HEK293T (cell line): ENCODE measurements around the gene KCNJ4.
"Not testable (repeated sequence)": the region's sequence is repeated elsewhere in the genome, so short reads cannot be mapped to it uniquely, and the experiment has no call there.

Experiments
- ARNT ChIP-seq: fragments of 450-650 bp; IDR thresholded peaks from 2 replicates; pipeline ENCODE4 v1.6.1; 2017; ENCODE audit warnings: mild to moderate bottlenecking
- BHLHE40 ChIP-seq: fragments of 450-650 bp; IDR thresholded peaks from 2 replicates; pipeline ENCODE4 v1.6.1; 2016; ENCODE audit warnings: mild to moderate bottlenecking, moderate library complexity, borderline replicate concordance
- CTBP1 ChIP-seq: fragments of 450-650 bp; IDR thresholded peaks from 2 replicates; pipeline ENCODE4 v1.6.1; 2016; ENCODE audit warnings: borderline replicate concordance
- ELF4 ChIP-seq: fragments of 450-650 bp; IDR thresholded peaks from 2 replicates; pipeline ENCODE4 v1.6.1; 2017; ENCODE audit warnings: antibody characterized with exemption
- FOXA1 ChIP-seq: fragments of 450-650 bp; IDR thresholded peaks from 2 replicates; pipeline ENCODE4 v1.6.1; 2016; ENCODE audit warnings: mild to moderate bottlenecking
- FOXK2 ChIP-seq: fragments of 450-650 bp; IDR thresholded peaks from 2 replicates; pipeline ENCODE4 v1.6.1; 2016; ENCODE audit warnings: mild to moderate bottlenecking
- FOXM1 ChIP-seq: fragments of 450-650 bp; IDR thresholded peaks from 2 replicates; pipeline ENCODE4 v1.6.1; 2017; ENCODE audit warnings: mild to moderate bottlenecking, borderline replicate concordance
- HDGF ChIP-seq: fragments of 450-650 bp; IDR thresholded peaks from 2 replicates; pipeline ENCODE4 v1.6.1; 2017; ENCODE audit warnings: antibody characterized with exemption, borderline replicate concordance
- NFRKB ChIP-seq: fragments of 450-650 bp; IDR thresholded peaks from 2 replicates; pipeline ENCODE4 v1.6.1; 2016; ENCODE audit warnings: mild to moderate bottlenecking, moderate library complexity
- PKNOX1 ChIP-seq: fragments of 450-650 bp; IDR thresholded peaks from 2 replicates; pipeline ENCODE4 v1.6.1; 2016
- SP1 ChIP-seq: fragments of 450-650 bp; IDR thresholded peaks from 2 replicates; pipeline ENCODE4 v1.6.1; 2017
- SUZ12 ChIP-seq: fragments of 450-650 bp; IDR thresholded peaks from 2 replicates; pipeline ENCODE4 v1.6.1; 2016; ENCODE audit warnings: mild to moderate bottlenecking
- TARDBP ChIP-seq: fragments of 450-650 bp; IDR thresholded peaks from 2 replicates; pipeline ENCODE4 v1.6.1; 2016
- ZNF384 ChIP-seq: fragments of 450-650 bp; IDR thresholded peaks from 2 replicates; pipeline ENCODE4 v1.6.1; 2016

GRCh38 chr22:38395944-38396343 lies 59.1 kb downstream of the KCNJ4 start:
- TF ChIP-seq SUZ12, ZNF384, ELF4, BHLHE40, PKNOX1, FOXM1, SP1, TARDBP, HDGF, NFRKB, FOXA1, ARNT, CTBP1, FOXK2: not testable (repeated sequence)
